ENCODE data around the gene XDH.

DNA sequence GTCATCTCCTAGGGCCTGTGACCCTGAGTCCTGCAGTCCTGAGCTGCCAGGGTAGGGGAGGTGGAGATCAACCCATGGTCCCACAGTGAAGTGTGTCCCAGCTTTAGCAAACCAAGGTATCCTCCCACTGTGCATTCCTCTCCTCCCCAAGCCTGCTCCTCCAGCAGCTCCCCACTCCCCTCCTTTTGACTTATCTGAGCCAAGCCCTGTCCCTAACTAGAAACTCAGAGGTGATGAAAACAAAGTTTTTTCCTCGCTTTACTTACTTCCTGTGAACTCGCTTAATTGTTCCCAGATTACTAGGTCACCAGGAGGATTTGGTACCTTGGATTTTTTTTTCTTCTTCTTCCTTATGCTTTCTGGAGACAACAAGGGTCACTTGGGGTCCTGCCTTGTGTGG, 99.8 kb downstream of the XDH start:
- no peak for TF ChIP-seq EZH2 (IDR thresholded peaks at IDR 0.05; ENCODE audit: low read length, missing control alignments)
- TF ChIP-seq, protein P1, sequence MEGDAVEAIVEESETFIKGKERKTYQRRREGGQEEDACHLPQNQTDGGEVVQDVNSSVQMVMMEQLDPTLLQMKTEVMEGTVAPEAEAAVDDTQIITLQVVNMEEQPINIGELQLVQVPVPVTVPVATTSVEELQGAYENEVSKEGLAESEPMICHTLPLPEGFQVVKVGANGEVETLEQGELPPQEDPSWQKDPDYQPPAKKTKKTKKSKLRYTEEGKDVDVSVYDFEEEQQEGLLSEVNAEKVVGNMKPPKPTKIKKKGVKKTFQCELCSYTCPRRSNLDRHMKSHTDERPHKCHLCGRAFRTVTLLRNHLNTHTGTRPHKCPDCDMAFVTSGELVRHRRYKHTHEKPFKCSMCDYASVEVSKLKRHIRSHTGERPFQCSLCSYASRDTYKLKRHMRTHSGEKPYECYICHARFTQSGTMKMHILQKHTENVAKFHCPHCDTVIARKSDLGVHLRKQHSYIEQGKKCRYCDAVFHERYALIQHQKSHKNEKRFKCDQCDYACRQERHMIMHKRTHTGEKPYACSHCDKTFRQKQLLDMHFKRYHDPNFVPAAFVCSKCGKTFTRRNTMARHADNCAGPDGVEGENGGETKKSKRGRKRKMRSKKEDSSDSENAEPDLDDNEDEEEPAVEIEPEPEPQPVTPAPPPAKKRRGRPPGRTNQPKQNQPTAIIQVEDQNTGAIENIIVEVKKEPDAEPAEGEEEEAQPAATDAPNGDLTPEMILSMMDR (conservative IDR thresholded peaks at IDR 0.05 in 1 of 2, IDR thresholded peaks at IDR 0.05 in 1 of 2; ENCODE audit: low read depth in 1 of 2, low read length in 2 of 2) = no peak
